HCT116 (cell line): ENCODE measurements around the gene SLF1. TPM values are rescaled to one million over a fixed set of nuclear protein-coding genes. Genes with fewer than 3 reads are reported as not detected.

Source experiments
- ATAC-seq: fragments of 200-7000 bp; cut with Tn5 transposase; 2 replicates; pipeline ENCODE4 v1.9.1; 2020; ENCODE audit warnings: mild to moderate bottlenecking, moderate library complexity
- BruUV-seq: library from RNA; stranded (reverse); fragments of 400-500 nt; replicated peaks from 2 replicates; lab custom pipeline; 2021; lab: Mats Ljungman, UMichigan
- CTCF ChIA-PET: fragments of 300-600 bp; sonication (Branson Sonifier 250); formaldehyde crosslinking; loops from one replicate; lab custom pipeline; 2021; ENCODE audit warnings: antibody characterized with exemption; lab: Charles Lee
- POLR2A ChIA-PET: fragments of 300-600, 350-600 bp; sonication (Branson Sonifier 250); formaldehyde crosslinking; loops from one replicate; lab custom pipeline; 2021; ENCODE audit warnings: antibody characterized with exemption; lab: Charles Lee
- RAD21 ChIA-PET, 2 experiments: fragments of 300-600 bp; sonication (Branson Sonifier 250); formaldehyde crosslinking; loops; one replicate each; lab custom pipeline; 2023; ENCODE audit warnings: low total read pairs in 2 of 2; ENCODE audit not compliant: uncharacterized antibody in 2 of 2, unreplicated experiment in 2 of 2, low non-redundant PET in 1 of 2; lab: Charles Lee
- DNase-seq: peaks from one replicate; pipeline ENCODE4 v3.0.0-alpha.2; 2010; ENCODE audit warnings: low read depth, low spot score
- H2AFZ ChIP-seq: fragments of 200-600 bp; shearing (Covaris generic), sonication (generic); 2 replicates; pipeline ENCODE4 v1.6.1; 2017; ENCODE audit warnings: low read depth, mixed run types, mixed read lengths, antibody characterized with exemption, low read length; ENCODE audit not compliant: poor library complexity, severe bottlenecking
- H3K27ac ChIP-seq: 2 replicates; pipeline ENCODE4 v1.5.1; 2012; ENCODE audit warnings: low read depth, low read length
- H3K27me3 ChIP-seq: fragments of 200-600 bp; sonication (generic); 2 replicates; pipeline ENCODE4 v1.6.1; 2016; ENCODE audit warnings: mixed run types, low read length, mixed read lengths; ENCODE audit not compliant: insufficient read depth
- H3K36me3 ChIP-seq, 2 experiments: fragments of 200-500 bp in 1 of 2; fragments of 200-600 bp in 1 of 2; sonication (Bioruptor generic) in 1 of 2; sonication (generic) in 1 of 2; 2 replicates each; pipeline versions ENCODE4 v1.5.1 to v1.6.1; 2014 to 2016; ENCODE audit warnings: low read length in 2 of 2, inconsistent platforms in 1 of 2, mixed read lengths in 1 of 2, mixed run types in 1 of 2; ENCODE audit not compliant: insufficient read depth in 2 of 2, control insufficient read depth in 1 of 2
- H3K4me1 ChIP-seq, 2 experiments: fragments of 200-600 bp in 1 of 2; sonication (generic) in 1 of 2; 2 replicates each; pipeline versions ENCODE4 v1.5.1 to v1.6.1; 2012 to 2017; ENCODE audit warnings: low read length in 2 of 2, inconsistent platforms in 1 of 2, mild to moderate bottlenecking in 1 of 2, mixed read lengths in 1 of 2, mixed run types in 1 of 2, moderate library complexity in 1 of 2; ENCODE audit not compliant: insufficient read depth in 2 of 2, control insufficient read depth in 1 of 2
- H3K4me2 ChIP-seq: fragments of 200-600 bp; sonication (generic); 2 replicates; pipeline ENCODE4 v1.6.1; 2017; ENCODE audit warnings: mixed run types, low read length, mixed read lengths
- H3K4me3 ChIP-seq, 2 experiments: fragments of 200-600 bp in 1 of 2; sonication (generic) in 1 of 2; replicated peaks in 1 of 2; 2 replicates each; pipeline ENCODE4 v1.5.1; 2011 to 2016; ENCODE audit warnings: low read length in 2 of 2, control low read depth in 1 of 2, low read depth in 1 of 2, mild to moderate bottlenecking in 1 of 2, mixed read lengths in 1 of 2, mixed run types in 1 of 2
- H3K79me2 ChIP-seq: fragments of 200-600 bp; sonication (generic); 2 replicates; pipeline ENCODE4 v1.6.1; 2017; ENCODE audit warnings: mild to moderate bottlenecking, mixed run types, low read length, moderate library complexity, mixed read lengths; ENCODE audit not compliant: insufficient read depth
- H3K9ac ChIP-seq: fragments of 200-600 bp; sonication (generic); 2 replicates; pipeline ENCODE4 v1.6.1; 2016; ENCODE audit warnings: low read length, mixed read lengths
- H3K9me2 ChIP-seq: fragments of 200-600 bp; sonication (generic), shearing (Covaris generic); 2 replicates; pipeline ENCODE4 v1.6.1; 2017; ENCODE audit warnings: mixed run types, mild to moderate bottlenecking, moderate library complexity; ENCODE audit not compliant: insufficient read depth
- H3K9me3 ChIP-seq, 2 experiments: fragments of 200-500 bp in 1 of 2; fragments of 200-600 bp in 1 of 2; sonication (Bioruptor generic) in 1 of 2; sonication (generic) in 1 of 2; 2 replicates each; pipeline ENCODE4 v1.6.1; 2014 to 2017; ENCODE audit warnings: low read length in 2 of 2, mixed read lengths in 2 of 2, inconsistent platforms in 1 of 2, low read depth in 1 of 2, mild to moderate bottlenecking in 1 of 2, mixed run types in 1 of 2, moderate library complexity in 1 of 2; ENCODE audit not compliant: control insufficient read depth in 1 of 2, insufficient read depth in 1 of 2
- H4K20me1 ChIP-seq: fragments of 200-600 bp; sonication (generic), shearing (Covaris generic); 2 replicates; pipeline ENCODE4 v1.6.1; 2017; ENCODE audit warnings: mixed run types, mild to moderate bottlenecking, moderate library complexity; ENCODE audit not compliant: insufficient read depth
- EGR1 ChIP-seq: IDR thresholded peaks from 2 replicates; pipeline ENCODE4 v1.6.1; 2012; ENCODE audit warnings: low read depth
- EZH2 ChIP-seq: fragments of 200-600 bp; sonication (generic); IDR thresholded peaks from 2 replicates; pipeline ENCODE4 v1.6.1; 2017; ENCODE audit warnings: antibody characterized with exemption, mixed run types
- FOSL1 ChIP-seq: IDR thresholded peaks from 2 replicates; pipeline ENCODE4 v1.6.1; 2012; ENCODE audit warnings: low read depth
- JUND ChIP-seq: IDR thresholded peaks from 2 replicates; pipeline ENCODE4 v1.6.1; 2012
- POLR2A ChIP-seq: IDR thresholded peaks from 2 replicates; pipeline ENCODE4 v1.7.0; 2011; ENCODE audit warnings: borderline replicate concordance; ENCODE audit not compliant: insufficient read depth, insufficient read length; ENCODE audit errors: extremely low read depth
- POLR2AphosphoS5 ChIP-seq: IDR thresholded peaks from 2 replicates; pipeline ENCODE4 v1.6.1; 2011; ENCODE audit warnings: mild to moderate bottlenecking, low read depth, low read length, moderate library complexity
- SP1 ChIP-seq: IDR thresholded peaks from 2 replicates; pipeline ENCODE4 v1.6.1; 2012; ENCODE audit warnings: low read depth
- SRF ChIP-seq: IDR thresholded peaks from 2 replicates; pipeline ENCODE4 v1.6.1; 2012; ENCODE audit warnings: low read depth
- ZBTB33 ChIP-seq: IDR thresholded peaks from 2 replicates; pipeline ENCODE4 v1.6.1; 2011; ENCODE audit warnings: mild to moderate bottlenecking, low read length, moderate library complexity; ENCODE audit not compliant: insufficient replicate concordance; ENCODE audit errors: extremely low read depth
- intact Hi-C: fragments of 100-400 bp; cut with micrococcal nuclease; formaldehyde crosslinking; loops from 2 replicates; pipeline ENCODE4 v1.10.0; 2022
- total RNA-seq: library from RNA; stranded (reverse); gene quantifications from one replicate; pipeline ENCODE4 v1.2.1, GENCODE V29; 2021; ENCODE audit not compliant: unreplicated experiment
- TF ChIP-seq, protein P1 (sequence below), 3 experiments: fragments of 200-600 bp in 1 of 3; sonication (generic) in 1 of 3; IDR thresholded peaks in 2 of 3; conservative IDR thresholded peaks in 1 of 3; 2 replicates each; pipeline ENCODE4 v1.5.1; 2012 to 2017; ENCODE audit warnings: low read depth in 2 of 3, low read length in 2 of 3, antibody characterized with exemption in 1 of 3, borderline replicate concordance in 1 of 3, control low read depth in 1 of 3, mild to moderate bottlenecking in 1 of 3, mixed read lengths in 1 of 3, mixed run types in 1 of 3, moderate library complexity in 1 of 3; ENCODE audit not compliant: insufficient read depth in 1 of 3

The SLF1 gene
- total RNA-seq, 1 experiment from 2014 or later: 10.4 TPM

GRCh38 chr5:94742852-94743251 is 124.4 kb downstream of the SLF1 start:
- BruUV-seq: no TSS peak
- H3K27ac ChIP-seq: no peak overlapping the region
- no peaks in the 10 kb centered on the region for H4K20me1 ChIP-seq
- ChIA-PET CTCF (no interaction called here), POLR2A (no interaction called here), RAD21 (interaction anchor here in 1 of 2 experiments (0.7 kb wide), 1 partner anchor 429 kb away, joined by 3 read pairs; no protein-coding TSS in a partner anchor)
- DNase-seq (no peak), ATAC-seq (no peak)
- intact Hi-C loops: no loop called here
- no peak overlapping the region for H3K4me2 ChIP-seq
- H3K27me3 ChIP-seq: no peaks in the 10 kb centered on the region
- no peaks in the 10 kb centered on the region for H3K79me2 ChIP-seq
- no peak overlapping the region for H2AFZ ChIP-seq
- no peak overlapping the region for H3K9ac ChIP-seq
- no peak overlapping the region for H3K4me3 ChIP-seq
- TF ChIP-seq, protein P1, sequence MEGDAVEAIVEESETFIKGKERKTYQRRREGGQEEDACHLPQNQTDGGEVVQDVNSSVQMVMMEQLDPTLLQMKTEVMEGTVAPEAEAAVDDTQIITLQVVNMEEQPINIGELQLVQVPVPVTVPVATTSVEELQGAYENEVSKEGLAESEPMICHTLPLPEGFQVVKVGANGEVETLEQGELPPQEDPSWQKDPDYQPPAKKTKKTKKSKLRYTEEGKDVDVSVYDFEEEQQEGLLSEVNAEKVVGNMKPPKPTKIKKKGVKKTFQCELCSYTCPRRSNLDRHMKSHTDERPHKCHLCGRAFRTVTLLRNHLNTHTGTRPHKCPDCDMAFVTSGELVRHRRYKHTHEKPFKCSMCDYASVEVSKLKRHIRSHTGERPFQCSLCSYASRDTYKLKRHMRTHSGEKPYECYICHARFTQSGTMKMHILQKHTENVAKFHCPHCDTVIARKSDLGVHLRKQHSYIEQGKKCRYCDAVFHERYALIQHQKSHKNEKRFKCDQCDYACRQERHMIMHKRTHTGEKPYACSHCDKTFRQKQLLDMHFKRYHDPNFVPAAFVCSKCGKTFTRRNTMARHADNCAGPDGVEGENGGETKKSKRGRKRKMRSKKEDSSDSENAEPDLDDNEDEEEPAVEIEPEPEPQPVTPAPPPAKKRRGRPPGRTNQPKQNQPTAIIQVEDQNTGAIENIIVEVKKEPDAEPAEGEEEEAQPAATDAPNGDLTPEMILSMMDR (IDR thresholded peaks at IDR 0.05 in 2 of 3, conservative IDR thresholded peaks at IDR 0.05 in 1 of 3; ENCODE audit: borderline replicate concordance in 1 of 3, insufficient read depth in 1 of 3, low read depth in 2 of 3, low read length in 2 of 3): no peak
- no peak for TF ChIP-seq FOSL1
- TF ChIP-seq POLR2A: no peak
- TF ChIP-seq POLR2AphosphoS5: no peak
- TF ChIP-seq SRF: no peak
- TF ChIP-seq SP1: no peak
- no peak for TF ChIP-seq EGR1
- TF ChIP-seq JUND: no peak
- H3K4me1 ChIP-seq: 0 out of 4 replicates have a peak, but pooled peaks cover 0 to 3% of the 10 kb centered on the region in 2 experiments
- H3K9me3 ChIP-seq: no peaks in the 10 kb centered on the region
- no peaks in the 10 kb centered on the region for H3K36me3 ChIP-seq
- H3K9me2 ChIP-seq: no peaks in the 10 kb centered on the region

DNA sequence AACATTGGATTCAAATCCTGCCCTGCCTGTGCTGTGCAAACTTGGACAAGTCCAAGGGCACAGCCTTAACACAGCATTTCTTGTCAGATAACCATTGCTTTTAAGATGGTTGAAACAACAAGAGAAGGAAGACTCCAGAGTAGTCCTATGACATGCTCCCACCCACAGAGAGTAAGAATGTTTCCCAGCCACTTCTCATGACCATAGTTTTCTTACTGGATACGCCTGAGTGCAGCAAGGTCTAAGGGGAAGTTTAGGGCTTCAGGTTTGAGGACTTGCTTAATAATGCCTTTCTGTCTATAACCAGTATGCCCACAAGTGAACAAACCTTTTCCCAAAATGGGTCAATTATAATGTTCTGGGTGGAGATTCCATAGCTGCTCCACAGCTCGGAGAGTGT is 126.4 kb downstream of the SLF1 start:
- 0 out of 4 replicates have a peak, but pooled peaks cover 0 to 3% of the 10 kb centered on the region in 2 experiments for H3K4me1 ChIP-seq
- no peak overlapping the region for H3K4me3 ChIP-seq
- H3K9ac ChIP-seq: no peak overlapping the region
- no peaks in the 10 kb centered on the region for H4K20me1 ChIP-seq
- intact Hi-C loops: no loop called here
- no peaks in the 10 kb centered on the region for H3K36me3 ChIP-seq
- POLR2A ChIA-PET: no interaction called here
- no peak overlapping the region for H3K4me2 ChIP-seq
- ATAC-seq (no peak), DNase-seq (no peak)
- RAD21 ChIA-PET: no interaction called here
- no peaks in the 10 kb centered on the region for H3K9me3 ChIP-seq
- H3K79me2 ChIP-seq: no peaks in the 10 kb centered on the region
- H3K27me3 ChIP-seq: no peaks in the 10 kb centered on the region
- BruUV-seq: no TSS peak
- H2AFZ ChIP-seq: no peak overlapping the region
- TF ChIP-seq EZH2: no peak
- no peak for TF ChIP-seq ZBTB33
- no peak for TF ChIP-seq EGR1
- TF ChIP-seq, all 23 proteins: peak for 0
- Histone ChIP-seq H3K27ac (no peak overlapping the region), H3K9me2 (no peaks in the 10 kb centered on the region)
- CTCF ChIA-PET: no interaction called here
